Esophagus squamous epithelium (tissue), 4 donors: Measurements from ENCODE around the gene CPXM1.

Source experiments
- CTCF ChIP-seq, 6 experiments: fragments of 450-650 bp in 4 of 6; fragments of 200-600 bp in 2 of 6; sonication (generic) in 2 of 6; IDR thresholded peaks; one replicate each; pipeline ENCODE4 v1.5.1; 2016 to 2019; ENCODE audit warnings: antibody characterized with exemption in 6 of 6, mild to moderate bottlenecking in 4 of 6, moderate library complexity in 4 of 6
- POLR2A ChIP-seq, 4 donors: fragments of 450-650 bp; IDR thresholded peaks; one replicate each; pipeline ENCODE4 v1.6.1; 2017; ENCODE audit warnings: antibody characterized with exemption in 4 of 4, mild to moderate bottlenecking in 4 of 4, moderate library complexity in 3 of 4

GRCh38 chr20:2798095-2798805 lies 2.2 kb downstream of the CPXM1 start:
- no peak for TF ChIP-seq POLR2A (IDR thresholded peaks at IDR 0.05)
- no peak for TF ChIP-seq CTCF (IDR thresholded peaks at IDR 0.05)
